ENCODE data around the gene MAS1. TPM values are rescaled to one million over a fixed set of nuclear protein-coding genes. Genes with fewer than 3 reads are reported as not detected.

MAS1 gene
- polyA plus RNA-seq, 1 experiment = not detected

DNA sequence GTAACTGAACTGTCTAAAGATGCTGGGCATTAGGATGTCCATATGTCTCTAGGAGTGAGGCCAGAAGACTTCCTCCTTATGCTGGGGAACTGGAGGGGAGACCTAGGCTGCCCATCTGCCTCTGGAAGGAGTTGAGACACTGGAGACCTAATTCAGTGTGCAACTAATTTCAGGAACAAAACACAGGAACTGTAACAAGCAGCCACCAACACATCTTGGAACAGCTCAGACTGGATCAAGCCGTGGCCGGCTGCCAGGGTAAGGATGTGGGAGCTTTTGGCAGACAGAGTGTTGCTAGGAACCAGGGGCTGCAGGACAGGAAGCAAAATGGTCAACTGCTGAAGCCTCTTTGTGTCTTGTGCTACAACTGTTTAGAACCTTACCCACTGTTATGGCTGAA is 16.4 kb upstream of the MAS1 start:
- ChIA-PET POLR2A (no interaction called here), CTCF (no interaction called here)
- no peak for DNase-seq (ENCODE audit: low read depth)
- no peak for TF ChIP-seq CTCF (IDR thresholded peaks at IDR 0.05; ENCODE audit: insufficient read depth, low read depth, low read length)
- peaks cover 2% of the 10 kb centered on the region for H3K27me3 ChIP-seq (ENCODE audit: control insufficient read depth, insufficient read depth, low read length)
- H3K4me3 ChIP-seq (ENCODE audit: low read depth, low read length) = no peak overlapping the region
- H3K36me3 ChIP-seq (ENCODE audit: control insufficient read depth, insufficient read depth, low read length) = no peaks in the 10 kb centered on the region

- Histone ChIP-seq H3K27me3 (ENCODE audit: control insufficient read depth, insufficient read depth, low read length) (peaks cover 2% of the 10 kb centered on the region), H3K4me3 (ENCODE audit: low read depth, low read length) (no peak overlapping the region), H3K36me3 (ENCODE audit: control insufficient read depth, insufficient read depth, low read length) (no peaks in the 10 kb centered on the region)
- CTCF ChIA-PET = no interaction called here
- POLR2A ChIA-PET = no interaction called here
- DNase-seq (ENCODE audit: low read depth) = no peak
- TF ChIP-seq CTCF (IDR thresholded peaks at IDR 0.05; ENCODE audit: insufficient read depth, low read depth, low read length) = no peak
Measured at GRCh38 chr6:159875194-159875593, 15.6 kb upstream of the MAS1 start.

GRCh38 chr6:159876242-159876641 is 14.5 kb upstream of the MAS1 start:
- no peak for TF ChIP-seq CTCF (IDR thresholded peaks at IDR 0.05; ENCODE audit: insufficient read depth, low read depth, low read length)
- ChIA-PET CTCF (interaction anchor here (0.6 kb wide), 1 partner anchor 187 kb away, joined by 3 read pairs; no protein-coding TSS in a partner anchor), POLR2A (no interaction called here)
- H3K36me3 ChIP-seq (ENCODE audit: control insufficient read depth, insufficient read depth, low read length) = no peaks in the 10 kb centered on the region
- peaks cover 2% of the 10 kb centered on the region for H3K27me3 ChIP-seq (ENCODE audit: control insufficient read depth, insufficient read depth, low read length)
- DNase-seq (ENCODE audit: low read depth) = no peak
- H3K4me3 ChIP-seq (ENCODE audit: low read depth, low read length) = no peak overlapping the region

DNA sequence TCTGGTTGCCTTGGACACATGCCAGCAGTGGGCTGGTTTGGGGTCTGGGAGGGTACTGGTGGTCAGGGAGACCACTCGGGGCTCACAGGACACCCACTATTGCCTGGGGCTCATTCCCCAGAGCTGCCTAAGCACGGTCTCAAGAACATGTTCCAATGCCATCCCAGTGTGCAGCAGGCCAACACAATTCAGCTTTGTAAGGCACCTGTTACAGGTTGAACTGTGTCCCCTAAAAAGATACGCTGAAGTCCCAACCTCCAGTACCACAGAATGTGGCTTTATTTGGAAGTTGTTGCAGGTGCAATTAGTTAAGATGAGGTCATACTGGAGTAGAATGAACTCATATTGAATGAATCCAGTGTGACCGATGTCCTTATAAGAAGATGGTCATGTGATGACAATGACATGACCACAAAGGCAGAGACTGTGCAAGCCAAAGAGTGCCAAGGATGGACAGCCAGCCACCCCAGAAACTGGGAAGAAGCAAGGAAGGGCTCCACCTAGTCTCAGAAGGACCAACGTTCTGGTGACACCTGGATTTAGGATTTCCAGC is 13.5 kb upstream of the MAS1 start:
- ChIA-PET POLR2A (no interaction called here), CTCF (no interaction called here)
- no peak for DNase-seq (ENCODE audit: low read depth)

DNA sequence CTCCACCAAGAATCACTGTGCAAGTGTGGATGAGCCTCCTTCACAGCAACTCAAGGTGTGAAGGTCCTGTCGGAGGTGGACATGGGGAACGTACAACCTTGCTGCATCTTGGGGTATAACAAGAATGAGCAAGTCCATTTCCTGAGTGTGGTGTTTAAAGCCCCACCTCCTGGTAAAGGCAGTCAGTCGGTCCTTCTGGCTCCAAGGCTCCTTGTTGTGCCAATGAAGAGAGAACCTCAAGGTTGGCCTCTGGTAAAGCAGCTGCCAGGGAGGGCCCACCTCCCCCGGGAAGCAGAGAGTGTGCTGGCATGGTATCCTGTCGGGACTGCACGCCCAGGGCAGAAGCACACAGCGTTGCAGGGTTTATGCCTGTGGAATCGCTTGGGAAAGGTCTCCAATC is 12.4 kb upstream of the MAS1 start:
- no peaks in the 10 kb centered on the region for H3K36me3 ChIP-seq (ENCODE audit: control insufficient read depth, insufficient read depth, low read length)
- no peak for DNase-seq (ENCODE audit: low read depth)
- ChIA-PET CTCF (no interaction called here), POLR2A (no interaction called here)
- no peak for TF ChIP-seq CTCF (IDR thresholded peaks at IDR 0.05; ENCODE audit: insufficient read depth, low read depth, low read length)
- H3K4me3 ChIP-seq (ENCODE audit: low read depth, low read length) = no peak overlapping the region
- H3K27me3 ChIP-seq (ENCODE audit: control insufficient read depth, insufficient read depth, low read length) = peaks cover 2% of the 10 kb centered on the region

More for the DNA sequence above, 13.5 kb upstream of the MAS1 start:
- H3K4me3 ChIP-seq (ENCODE audit: low read depth, low read length) = no peak overlapping the region
- TF ChIP-seq CTCF (IDR thresholded peaks at IDR 0.05; ENCODE audit: insufficient read depth, low read depth, low read length) = no peak
- H3K36me3 ChIP-seq (ENCODE audit: control insufficient read depth, insufficient read depth, low read length) = no peaks in the 10 kb centered on the region
- H3K27me3 ChIP-seq (ENCODE audit: control insufficient read depth, insufficient read depth, low read length) = peaks cover 2% of the 10 kb centered on the region
